HepG2 (cell line): ENCODE results near the gene BORCS5. TPM values are rescaled to one million over a fixed set of nuclear protein-coding genes. Genes with fewer than 3 reads are reported as not detected.

Experiments used
- ATAC-seq: fragments of 200-7000 bp; cut with Tn5 transposase; 3 replicates; pipeline ENCODE4 v1.9.1; 2020; ENCODE audit warnings: mild to moderate bottlenecking, moderate library complexity
- BruUV-seq: library from RNA; stranded (reverse); fragments of 400-500 nt; replicated peaks from 2 replicates; lab custom pipeline; 2021; lab: Mats Ljungman, UMichigan
- CTCF ChIA-PET: fragments of 300-600 bp; formaldehyde crosslinking; extraction: SDS; loops from one replicate; lab custom pipeline; 2021; ENCODE audit warnings: low total read pairs, inconsistent platforms, low intra/inter-chr PET ratio; lab: Yijun Ruan, JAX
- POLR2A ChIA-PET: fragments of 350-600 bp; sonication (Branson Sonifier 250); formaldehyde crosslinking; loops from one replicate; lab custom pipeline; 2020; ENCODE audit warnings: antibody characterized with exemption, inconsistent platforms; lab: Yijun Ruan, JAX
- DNase-seq: peaks from one replicate; pipeline ENCODE4 v3.0.0-alpha.2; 2015; ENCODE audit warnings: low spot score
- FAIRE-seq: peaks from 3 replicates; lab custom pipeline; 2011; peaks lifted over from hg19 to GRCh38; lab: Jason Lieb, UNC
- H2AFZ ChIP-seq: one replicate; pipeline ENCODE4 v1.6.1; 2011; ENCODE audit warnings: low read length, inconsistent platforms
- H3K27ac ChIP-seq: fragments of 300-600 bp; 3 replicates; pipeline ENCODE4 v1.8.0; 2011; ENCODE audit warnings: mixed run types, mild to moderate bottlenecking, mixed read lengths, low read length, inconsistent platforms; ENCODE audit not compliant: insufficient read depth; ENCODE audit errors: extremely low read length
- H3K27me3 ChIP-seq, 2 experiments: fragments of 200-600 bp in 1 of 2; 2 replicates in 1 of 2; 3 replicates in 1 of 2; pipeline versions ENCODE4 v1.6.0 to v1.8.0; 2011; ENCODE audit warnings: low read length in 2 of 2, mild to moderate bottlenecking in 2 of 2, moderate library complexity in 2 of 2, inconsistent platforms in 1 of 2; ENCODE audit not compliant: insufficient read depth in 2 of 2, control insufficient read depth in 1 of 2
- H3K36me3 ChIP-seq, 2 experiments: fragments of 200-600 bp in 1 of 2; replicated peaks in 1 of 2; 2 replicates in 1 of 2; 3 replicates in 1 of 2; pipeline versions ENCODE4 v1.5.1 to v1.8.0; 2011; ENCODE audit warnings: low read length in 2 of 2, inconsistent platforms in 1 of 2; ENCODE audit not compliant: insufficient read depth in 2 of 2, control insufficient read depth in 1 of 2
- H3K4me1 ChIP-seq: 2 replicates; pipeline ENCODE4 v1.5.1; 2012; ENCODE audit warnings: low read length, inconsistent platforms; ENCODE audit not compliant: insufficient read depth
- H3K4me2 ChIP-seq: 2 replicates; pipeline ENCODE4 v1.6.0; 2011; ENCODE audit warnings: low read depth, low read length, inconsistent platforms
- H3K4me3 ChIP-seq, 3 experiments: fragments of 200-600 bp in 1 of 3; sonication (generic), shearing (Covaris generic) in 1 of 3; replicated peaks in 1 of 3; 2 replicates each; pipeline ENCODE4 v1.5.1; 2011 to 2016; ENCODE audit warnings: low read length in 3 of 3, inconsistent platforms in 2 of 3, low read depth in 2 of 3, mild to moderate bottlenecking in 2 of 3, control low read depth in 1 of 3, mixed read lengths in 1 of 3; ENCODE audit not compliant: insufficient read depth in 1 of 3
- H3K79me2 ChIP-seq: one replicate; pipeline ENCODE4 v1.6.1; 2011; ENCODE audit warnings: low read length, inconsistent platforms; ENCODE audit not compliant: insufficient read depth
- H3K9ac ChIP-seq: 2 replicates; pipeline ENCODE4 v1.6.0; 2011; ENCODE audit warnings: mild to moderate bottlenecking, low read depth, low read length, inconsistent platforms; ENCODE audit not compliant: insufficient read depth
- H3K9me3 ChIP-seq: 2 replicates; pipeline ENCODE4 v1.5.1; 2012; ENCODE audit warnings: mild to moderate bottlenecking, low read length
- H4K20me1 ChIP-seq: 2 replicates; pipeline ENCODE4 v1.6.0; 2011; ENCODE audit warnings: inconsistent platforms, mild to moderate bottlenecking, low read length, moderate library complexity; ENCODE audit not compliant: insufficient read depth
- ATM ChIP-seq: fragments of 450-650 bp; IDR thresholded peaks from 2 replicates; pipeline ENCODE4 v1.7.1; 2017; ENCODE audit warnings: mild to moderate bottlenecking, borderline replicate concordance
- KDM1A ChIP-seq: IDR thresholded peaks from 2 replicates; pipeline ENCODE4 v1.6.1; 2016; ENCODE audit warnings: missing compliant biosample characterization
- ZNF644 ChIP-seq: IDR thresholded peaks from 2 replicates; pipeline ENCODE4 v1.6.1; 2016; ENCODE audit warnings: low read depth
- WGBS: methylation state at CpG from one replicate; pipeline ENCODE4 v1.1.6; 2017; ENCODE audit warnings: low lambda C conversion rate; 5-methylcytosine and 5-hydroxymethylcytosine counted together
- in situ Hi-C: cut with HindIII; loops from 2 replicates; pipeline ENCODE4 v1.10.0; 2017; ENCODE audit warnings: low pct_unique_long_range_greater_than_20kb; ENCODE audit not compliant: extremely low pct_ligation_motif_present
- intact Hi-C: fragments of 100-400 bp; cut with micrococcal nuclease; formaldehyde crosslinking; loops from one replicate; pipeline ENCODE4 v1.10.0; 2022; ENCODE audit not compliant: unreplicated experiment
- polyA plus RNA-seq, 8 experiments: library from polyadenylated mRNA; depleted of rRNA in 3 of 8; stranded (reverse) in 7 of 8; unstranded in 1 of 8; fragments of >200 nt; fragmentation: Illumina TruSeq in 4 of 8; extraction: Trizol in 4 of 8; gene quantifications; 2 replicates each; pipeline versions ENCODE4 v1.2.1 to v1.2.3, GENCODE V29; 2011 to 2016; ENCODE audit warnings: low read depth in 4 of 8, missing spikeins in 1 of 8, mixed read lengths in 1 of 8; ENCODE audit not compliant: insufficient read depth in 1 of 8
- total RNA-seq, 5 experiments: library from RNA; depleted of rRNA; stranded (reverse); fragments of >200 nt; fragmentation: Illumina TruSeq; extraction: Trizol; gene quantifications; 2 replicates each; pipeline ENCODE4 v1.2.3, GENCODE V29; 2016; ENCODE audit warnings: low read depth in 1 of 5
- TF ChIP-seq, protein P1 (sequence below): sonication (generic); formaldehyde crosslinking; IDR thresholded peaks from 2 replicates; pipeline ENCODE4 v1.9.0; 2021; ENCODE audit warnings: mild to moderate bottlenecking, missing genetic modification reagents

Gene BORCS5
- total and polyA plus RNA-seq, 2 of the 13 experiments (the other 11 are each of a cell fraction or from before 2014, with no cell fraction given): 3.9 to 4.7 TPM

GRCh38 chr12:12428961-12429657 is 72.2 kb downstream of the BORCS5 start:
- CTCF ChIA-PET: no interaction called here

More at GRCh38 chr12:12428961-12429657, 72.2 kb downstream of the BORCS5 start:
- 79% methylated on average over 7 of the region's 7 CpGs for WGBS
- Histone ChIP-seq H4K20me1 (no peaks in the 10 kb centered on the region), H3K4me1 (peaks cover 67% of the 10 kb centered on the region), H3K9ac (no peak overlapping the region), H2AFZ (no peak overlapping the region), H3K4me2 (no peak overlapping the region), H3K27ac (no peak overlapping the region), H3K79me2 (peaks cover under 1% of the 10 kb centered on the region), H3K27me3 (no peaks in the 10 kb centered on the region), H3K4me3 (no peak overlapping the region), H3K9me3 (peaks cover under 1% of the 10 kb centered on the region; the same call in 1 of the 2 replicates), H3K36me3 (no peaks in the 10 kb centered on the region)
- no peak for FAIRE-seq
- intact Hi-C loops: no loop called here
- POLR2A ChIA-PET: interaction anchor here (2.1 kb wide), 1 partner anchor 25 kb away, joined by 4 read pairs; no protein-coding TSS in a partner anchor
- TF ChIP-seq ZNF644 (CRISPR knock-in tag) (no peak), KDM1A (no peak), ATM (no peak)
- TF ChIP-seq, protein P1, sequence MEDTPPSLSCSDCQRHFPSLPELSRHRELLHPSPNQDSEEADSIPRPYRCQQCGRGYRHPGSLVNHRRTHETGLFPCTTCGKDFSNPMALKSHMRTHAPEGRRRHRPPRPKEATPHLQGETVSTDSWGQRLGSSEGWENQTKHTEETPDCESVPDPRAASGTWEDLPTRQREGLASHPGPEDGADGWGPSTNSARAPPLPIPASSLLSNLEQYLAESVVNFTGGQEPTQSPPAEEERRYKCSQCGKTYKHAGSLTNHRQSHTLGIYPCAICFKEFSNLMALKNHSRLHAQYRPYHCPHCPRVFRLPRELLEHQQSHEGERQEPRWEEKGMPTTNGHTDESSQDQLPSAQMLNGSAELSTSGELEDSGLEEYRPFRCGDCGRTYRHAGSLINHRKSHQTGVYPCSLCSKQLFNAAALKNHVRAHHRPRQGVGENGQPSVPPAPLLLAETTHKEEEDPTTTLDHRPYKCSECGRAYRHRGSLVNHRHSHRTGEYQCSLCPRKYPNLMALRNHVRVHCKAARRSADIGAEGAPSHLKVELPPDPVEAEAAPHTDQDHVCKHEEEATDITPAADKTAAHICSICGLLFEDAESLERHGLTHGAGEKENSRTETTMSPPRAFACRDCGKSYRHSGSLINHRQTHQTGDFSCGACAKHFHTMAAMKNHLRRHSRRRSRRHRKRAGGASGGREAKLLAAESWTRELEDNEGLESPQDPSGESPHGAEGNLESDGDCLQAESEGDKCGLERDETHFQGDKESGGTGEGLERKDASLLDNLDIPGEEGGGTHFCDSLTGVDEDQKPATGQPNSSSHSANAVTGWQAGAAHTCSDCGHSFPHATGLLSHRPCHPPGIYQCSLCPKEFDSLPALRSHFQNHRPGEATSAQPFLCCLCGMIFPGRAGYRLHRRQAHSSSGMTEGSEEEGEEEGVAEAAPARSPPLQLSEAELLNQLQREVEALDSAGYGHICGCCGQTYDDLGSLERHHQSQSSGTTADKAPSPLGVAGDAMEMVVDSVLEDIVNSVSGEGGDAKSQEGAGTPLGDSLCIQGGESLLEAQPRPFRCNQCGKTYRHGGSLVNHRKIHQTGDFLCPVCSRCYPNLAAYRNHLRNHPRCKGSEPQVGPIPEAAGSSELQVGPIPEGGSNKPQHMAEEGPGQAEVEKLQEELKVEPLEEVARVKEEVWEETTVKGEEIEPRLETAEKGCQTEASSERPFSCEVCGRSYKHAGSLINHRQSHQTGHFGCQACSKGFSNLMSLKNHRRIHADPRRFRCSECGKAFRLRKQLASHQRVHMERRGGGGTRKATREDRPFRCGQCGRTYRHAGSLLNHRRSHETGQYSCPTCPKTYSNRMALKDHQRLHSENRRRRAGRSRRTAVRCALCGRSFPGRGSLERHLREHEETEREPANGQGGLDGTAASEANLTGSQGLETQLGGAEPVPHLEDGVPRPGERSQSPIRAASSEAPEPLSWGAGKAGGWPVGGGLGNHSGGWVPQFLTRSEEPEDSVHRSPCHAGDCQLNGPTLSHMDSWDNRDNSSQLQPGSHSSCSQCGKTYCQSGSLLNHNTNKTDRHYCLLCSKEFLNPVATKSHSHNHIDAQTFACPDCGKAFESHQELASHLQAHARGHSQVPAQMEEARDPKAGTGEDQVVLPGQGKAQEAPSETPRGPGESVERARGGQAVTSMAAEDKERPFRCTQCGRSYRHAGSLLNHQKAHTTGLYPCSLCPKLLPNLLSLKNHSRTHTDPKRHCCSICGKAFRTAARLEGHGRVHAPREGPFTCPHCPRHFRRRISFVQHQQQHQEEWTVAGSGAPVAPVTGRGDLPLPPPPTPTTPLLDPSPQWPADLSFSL (CRISPR knock-in tag): no peak
- in situ Hi-C loops: no loop called here
- no peak for ATAC-seq
- BruUV-seq: no TSS peak
- DNase-seq: no peak
